Measurements from ENCODE around the gene FRMD3. TPM values are rescaled to one million over a fixed set of nuclear protein-coding genes. Genes with fewer than 3 reads are reported as not detected.

FRMD3 gene
- total and polyA plus RNA-seq, 8 donors = 1.3 to 18.0 (median 4.1) TPM

DNA sequence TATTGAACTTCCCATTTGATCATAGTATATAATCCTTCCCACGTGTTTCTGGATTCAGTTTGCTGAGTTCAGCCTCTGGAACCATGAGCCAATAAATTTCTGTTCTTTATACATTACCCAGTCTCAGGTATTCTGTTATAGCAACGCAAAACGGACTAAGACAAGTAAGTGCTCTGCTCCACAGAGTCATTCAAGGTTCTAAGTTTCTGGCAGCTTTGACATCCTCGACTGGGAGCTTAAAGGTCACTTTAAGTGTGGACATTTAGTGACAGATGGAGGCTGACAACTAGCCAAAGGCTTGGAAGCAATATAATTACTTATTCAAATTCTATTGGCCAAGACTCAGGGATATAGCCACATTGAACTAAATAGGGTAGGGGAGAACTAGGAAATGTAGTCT lies 297.5 kb downstream of the FRMD3 start:
- H3K4me1 ChIP-seq = peaks cover 0 to 10% (median 4%) of the 10 kb centered on the region in 4 donors
- H3K27ac ChIP-seq = no peak overlapping the region
- DNase-seq = no peak
- peaks cover 0 to 16% (median 0%) of the 10 kb centered on the region in 4 donors for H3K36me3 ChIP-seq
- no peaks in the 10 kb centered on the region for H3K27me3 ChIP-seq
- intact Hi-C loops (cut with DNase I; ENCODE audit: low total_unique reads) = no loop called here
- H3K4me3 ChIP-seq = no peak overlapping the region
- H3K9me3 ChIP-seq = no peaks in the 10 kb centered on the region
- TF ChIP-seq POLR2A (IDR thresholded peaks at IDR 0.05) = no peak
- no peak for TF ChIP-seq EP300 (IDR thresholded peaks at IDR 0.05)
- TF ChIP-seq POLR2AphosphoS5 (IDR thresholded peaks at IDR 0.05) = no peak
- TF ChIP-seq, protein P1, sequence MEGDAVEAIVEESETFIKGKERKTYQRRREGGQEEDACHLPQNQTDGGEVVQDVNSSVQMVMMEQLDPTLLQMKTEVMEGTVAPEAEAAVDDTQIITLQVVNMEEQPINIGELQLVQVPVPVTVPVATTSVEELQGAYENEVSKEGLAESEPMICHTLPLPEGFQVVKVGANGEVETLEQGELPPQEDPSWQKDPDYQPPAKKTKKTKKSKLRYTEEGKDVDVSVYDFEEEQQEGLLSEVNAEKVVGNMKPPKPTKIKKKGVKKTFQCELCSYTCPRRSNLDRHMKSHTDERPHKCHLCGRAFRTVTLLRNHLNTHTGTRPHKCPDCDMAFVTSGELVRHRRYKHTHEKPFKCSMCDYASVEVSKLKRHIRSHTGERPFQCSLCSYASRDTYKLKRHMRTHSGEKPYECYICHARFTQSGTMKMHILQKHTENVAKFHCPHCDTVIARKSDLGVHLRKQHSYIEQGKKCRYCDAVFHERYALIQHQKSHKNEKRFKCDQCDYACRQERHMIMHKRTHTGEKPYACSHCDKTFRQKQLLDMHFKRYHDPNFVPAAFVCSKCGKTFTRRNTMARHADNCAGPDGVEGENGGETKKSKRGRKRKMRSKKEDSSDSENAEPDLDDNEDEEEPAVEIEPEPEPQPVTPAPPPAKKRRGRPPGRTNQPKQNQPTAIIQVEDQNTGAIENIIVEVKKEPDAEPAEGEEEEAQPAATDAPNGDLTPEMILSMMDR (IDR thresholded peaks at IDR 0.05) = no peak
- WGBS, 5 donors = 63 to 82% (median 68%) methylated on average over 4 of the region's 4 CpGs

DNA sequence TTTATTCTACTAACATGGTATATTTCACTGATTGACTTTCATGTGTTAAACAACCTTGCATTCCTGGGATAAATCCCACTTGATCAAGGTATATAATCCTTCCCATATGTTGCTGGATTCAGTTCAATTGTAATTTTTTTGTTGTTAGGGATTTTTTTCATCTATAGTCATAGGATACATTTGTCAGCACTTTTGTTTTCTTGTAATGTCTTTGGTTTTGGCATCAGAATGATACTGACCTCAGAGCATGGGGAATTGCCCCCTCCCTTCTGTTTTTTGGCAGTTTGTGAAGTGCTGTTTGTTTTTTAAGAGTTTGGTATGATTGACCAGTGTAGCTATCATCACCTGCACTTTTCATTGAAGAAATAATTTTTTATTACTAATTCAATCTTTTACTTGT lies 298.5 kb downstream of the FRMD3 start:
- Histone ChIP-seq H3K4me3 (no peak overlapping the region), H3K27me3 (no peaks in the 10 kb centered on the region), H3K4me1 (peaks cover 0 to 10% (median 4%) of the 10 kb centered on the region in 4 donors), H3K36me3 (peaks cover 0 to 16% (median 0%) of the 10 kb centered on the region in 4 donors), H3K9me3 (no peaks in the 10 kb centered on the region), H3K27ac (no peak overlapping the region)
- no peak for TF ChIP-seq POLR2A (IDR thresholded peaks at IDR 0.05)
- no peak for TF ChIP-seq POLR2AphosphoS5 (IDR thresholded peaks at IDR 0.05)
- TF ChIP-seq, protein P1 (IDR thresholded peaks at IDR 0.05) = no peak
- no peak for TF ChIP-seq EP300 (IDR thresholded peaks at IDR 0.05)
- intact Hi-C loops (cut with DNase I; ENCODE audit: low total_unique reads) = no loop called here
- DNase-seq = no peak

DNA sequence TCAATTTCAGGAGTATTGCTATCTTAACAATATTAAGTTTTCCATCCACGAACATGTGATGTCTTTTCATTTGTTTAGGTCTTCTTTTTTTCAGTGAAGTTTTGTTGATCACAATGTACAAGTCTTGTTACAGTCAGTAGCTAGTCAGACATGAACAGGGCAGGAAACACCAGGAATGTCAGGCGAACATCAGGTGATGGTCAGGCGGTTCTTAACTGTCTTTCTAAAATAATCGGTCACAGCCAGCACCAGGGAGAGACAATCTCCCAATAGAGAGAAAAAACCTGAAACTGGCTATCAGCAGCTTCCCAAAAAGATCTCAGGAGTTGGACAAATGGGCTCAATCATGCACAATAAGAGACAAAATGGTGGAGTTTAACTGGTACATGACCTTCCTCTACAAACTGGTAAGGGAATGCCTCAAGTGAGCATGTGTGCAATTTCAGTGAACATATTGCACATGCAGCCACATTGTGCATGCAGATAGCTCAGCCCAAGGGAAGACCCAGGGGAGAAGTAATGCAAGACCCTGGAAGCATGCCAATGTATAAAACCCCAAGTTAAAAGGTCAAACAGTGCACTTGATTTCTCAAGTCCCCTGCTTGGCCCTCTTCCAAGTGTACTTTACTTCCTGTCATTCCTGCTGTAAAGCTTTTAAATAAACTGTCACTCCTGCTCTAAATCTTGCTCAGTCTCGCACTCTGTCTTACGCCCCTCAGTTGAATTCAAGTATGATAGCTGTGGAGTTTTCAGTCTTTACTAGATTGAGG lies 299.1 kb downstream of the FRMD3 start:
- peak in 1 of 2 donors; percentile 54 for DNase-seq
- Histone ChIP-seq H3K27me3 (no peaks in the 10 kb centered on the region), H3K27ac (no peak overlapping the region), H3K9me3 (no peaks in the 10 kb centered on the region), H3K4me1 (peaks cover 0 to 10% (median 4%) of the 10 kb centered on the region in 4 donors), H3K4me3 (no peak overlapping the region), H3K36me3 (peaks cover 0 to 16% (median 0%) of the 10 kb centered on the region in 4 donors)
- TF ChIP-seq, protein P1 (IDR thresholded peaks at IDR 0.05) = no peak
- TF ChIP-seq POLR2A (IDR thresholded peaks at IDR 0.05) (no peak), POLR2AphosphoS5 (IDR thresholded peaks at IDR 0.05) (no peak), EP300 (IDR thresholded peaks at IDR 0.05) (no peak)
- intact Hi-C loops (cut with DNase I; ENCODE audit: low total_unique reads) = no loop called here
- 70 to 79% (median 74%) methylated on average over 6 of the region's 6 CpGs for WGBS, 5 donors

DNA sequence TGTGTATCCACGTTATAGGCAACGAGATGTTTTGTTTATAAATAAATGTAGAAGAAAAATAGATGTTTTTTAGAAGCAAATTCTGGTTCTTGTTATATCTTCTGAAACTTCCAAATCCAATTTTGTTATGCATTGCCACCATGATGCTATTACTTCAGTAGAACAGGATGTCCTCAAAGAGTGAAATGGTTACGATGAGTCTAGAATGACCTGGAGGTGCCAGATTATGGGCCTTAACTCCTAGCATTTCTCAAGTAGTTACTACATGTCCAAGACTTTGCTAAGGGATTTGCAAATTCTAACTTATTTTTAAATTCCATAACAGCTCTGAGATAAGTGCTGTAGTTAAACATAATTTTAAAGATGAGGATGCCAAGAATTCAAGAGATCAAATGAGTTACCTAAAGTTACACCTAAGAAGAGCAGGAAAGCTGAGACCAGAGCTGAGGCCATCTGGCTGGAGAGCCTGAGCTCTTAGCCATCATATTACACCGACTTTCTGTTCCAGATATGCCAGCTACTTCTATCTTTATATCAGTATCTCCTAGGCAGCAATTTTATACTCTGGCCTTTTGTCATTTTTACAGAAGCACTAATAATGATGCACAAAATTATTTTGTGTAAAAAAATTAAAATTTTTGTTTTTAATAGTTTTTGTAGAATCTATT lies 302.0 kb downstream of the FRMD3 start:
- TF ChIP-seq EP300 (IDR thresholded peaks at IDR 0.05) (no peak), POLR2A (IDR thresholded peaks at IDR 0.05) (no peak), POLR2AphosphoS5 (IDR thresholded peaks at IDR 0.05) (no peak)
- TF ChIP-seq, protein P1 (IDR thresholded peaks at IDR 0.05) = no peak
- no peak overlapping the region for H3K27ac ChIP-seq
- no peak overlapping the region for H3K4me3 ChIP-seq
- no peak for DNase-seq
- H3K4me1 ChIP-seq = peaks cover 0 to 10% (median 4%) of the 10 kb centered on the region in 4 donors
- H3K27me3 ChIP-seq = no peaks in the 10 kb centered on the region
- no peaks in the 10 kb centered on the region for H3K36me3 ChIP-seq
- 75 to 88% (median 87%) methylated on average over 4 of the region's 4 CpGs for WGBS, 5 donors
- intact Hi-C loops (cut with DNase I; ENCODE audit: low total_unique reads) = no loop called here
- no peaks in the 10 kb centered on the region for H3K9me3 ChIP-seq
